Aorta (tissue), 5 donors: ENCODE results near the gene RALB. TPM values are rescaled to one million over a fixed set of nuclear protein-coding genes. Genes with fewer than 3 reads are reported as not detected.

Source experiments
- ATAC-seq: fragments of 200-7000 bp; cut with Tn5 transposase; one replicate; pipeline ENCODE4 v1.9.1; 2022; ENCODE audit warnings: moderate library complexity; ENCODE audit not compliant: low FRiP score
- DNase-seq, 2 donors: peaks; one replicate each; pipeline ENCODE4 v3.0.0-alpha.2; 2020
- H3K27ac ChIP-seq, 2 donors: one replicate each; pipeline ENCODE4 v1.5.1; 2013; ENCODE audit warnings: low read length in 2 of 2, mild to moderate bottlenecking in 2 of 2, moderate library complexity in 2 of 2, control low read depth in 1 of 2, inconsistent platforms in 1 of 2, low read depth in 1 of 2
- H3K27me3 ChIP-seq, 2 donors: one replicate each; pipeline ENCODE4 v1.6.1; 2013; ENCODE audit warnings: control low read depth in 1 of 2, low read length in 1 of 2, mild to moderate bottlenecking in 1 of 2, moderate library complexity in 1 of 2; ENCODE audit not compliant: insufficient read depth in 2 of 2, control insufficient read depth in 1 of 2
- H3K36me3 ChIP-seq, 2 donors: one replicate each; pipeline ENCODE4 v1.6.1; 2013; ENCODE audit warnings: control low read depth in 1 of 2, low read length in 1 of 2, mild to moderate bottlenecking in 1 of 2; ENCODE audit not compliant: insufficient read depth in 2 of 2, control insufficient read depth in 1 of 2
- H3K4me1 ChIP-seq, 2 donors: one replicate each; pipeline ENCODE4 v1.6.1; 2013; ENCODE audit warnings: low read length in 2 of 2, control low read depth in 1 of 2, mild to moderate bottlenecking in 1 of 2, moderate library complexity in 1 of 2; ENCODE audit not compliant: insufficient read depth in 2 of 2, control insufficient read depth in 1 of 2
- H3K4me3 ChIP-seq, 2 donors: one replicate each; pipeline ENCODE4 v1.5.1; 2013; ENCODE audit warnings: low read length in 2 of 2, control low read depth in 1 of 2, mild to moderate bottlenecking in 1 of 2
- H3K9me3 ChIP-seq: one replicate; pipeline ENCODE4 v1.6.1; 2013; ENCODE audit warnings: mild to moderate bottlenecking, low read length; ENCODE audit not compliant: control insufficient read depth
- WGBS, 2 donors: extraction: QIAGEN DNeasy Blood & Tissue Kit; methylation state at CpG; one replicate each; pipeline ENCODE4 v1.1.7; 2013; 5-methylcytosine and 5-hydroxymethylcytosine counted together
- intact Hi-C, 2 donors: fragments of 100-400 bp; cut with DNase I; formaldehyde crosslinking; loops; one replicate each; pipeline versions ENCODE4 v1.14.2 to v1.15.0; 2022
- polyA plus RNA-seq, 2 donors: library from polyadenylated mRNA; stranded (reverse); fragments of 200-250 nt; gene quantifications; one replicate each; pipeline ENCODE4 v1.2.3, GENCODE V29; 2013
- total RNA-seq, 2 donors: library from RNA; stranded (reverse); fragmentation: NEBNext Ultra II Directional; extraction: Animal tissue kit (Norgen Biotek cat#: 25700); gene quantifications; one replicate each; pipeline ENCODE4 v1.2.1, GENCODE V29; 2021
- donor health status: healthy with polysubstance abuse.
- donor health status: Bipolar disorder and iron deficiency.
- donor health status: DM: no; HTN: no; CAD: no.
- donor health status: DM: no; HTN: no; CAD: no.
- donor health status: DM: yes; HTN: yes; CAD: no.

RALB gene
- total and polyA plus RNA-seq, 4 donors = 43.3 to 80.3 (median 50.1) TPM

GRCh38 chr2:120277505-120278205, 25.0 kb downstream of the RALB start:
- intact Hi-C loops = no loop called here
- no peaks in the 10 kb centered on the region for H3K4me1 ChIP-seq
- ATAC-seq (no peak), DNase-seq (no peak)
- no peaks in the 10 kb centered on the region for H3K27me3 ChIP-seq
- H3K4me3 ChIP-seq = no peak overlapping the region
- 89 to 97% methylated on average over 19 of the region's 19 CpGs for WGBS, 2 donors
- H3K27ac ChIP-seq = no peak overlapping the region
- H3K9me3 ChIP-seq = no peaks in the 10 kb centered on the region
- peaks cover 0 to 3% of the 10 kb centered on the region in 2 donors for H3K36me3 ChIP-seq

DNA sequence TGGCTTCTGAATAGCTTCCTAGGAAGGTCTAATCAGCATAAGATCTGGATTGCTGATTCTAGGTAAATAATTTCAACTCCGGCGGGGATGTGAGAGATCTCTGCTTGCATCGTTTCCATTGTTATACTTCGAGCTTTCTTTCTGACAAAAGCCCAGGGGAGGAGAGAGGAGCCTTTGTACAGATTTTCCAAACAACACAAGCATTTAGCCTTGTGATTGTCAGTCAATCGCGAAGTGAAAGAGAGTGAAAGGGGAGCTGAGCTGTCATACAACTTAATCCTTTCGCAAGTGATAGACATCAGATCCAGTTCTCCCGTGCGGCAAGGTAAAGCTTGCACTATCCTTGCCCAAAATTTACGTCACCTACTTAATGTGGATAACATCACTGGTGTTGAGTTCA, 26.2 kb downstream of the RALB start:
- DNase-seq (no peak), ATAC-seq (no peak)
- Histone ChIP-seq H3K9me3 (no peaks in the 10 kb centered on the region), H3K27me3 (no peaks in the 10 kb centered on the region), H3K4me3 (no peak overlapping the region), H3K27ac (no peak overlapping the region), H3K36me3 (peaks cover 0 to 3% of the 10 kb centered on the region in 2 donors), H3K4me1 (no peaks in the 10 kb centered on the region)
- 93 to 94% methylated on average over 10 of the region's 10 CpGs for WGBS, 2 donors
- intact Hi-C loops = no loop called here

- Histone ChIP-seq H3K4me3 (no peak overlapping the region), H3K27ac (no peak overlapping the region), H3K27me3 (no peaks in the 10 kb centered on the region), H3K4me1 (no peaks in the 10 kb centered on the region), H3K9me3 (no peaks in the 10 kb centered on the region), H3K36me3 (peaks cover 0 to 3% of the 10 kb centered on the region in 2 donors)
- intact Hi-C loops = no loop called here
- DNase-seq (no peak), ATAC-seq (no peak)
- WGBS, 2 donors = 95 to 97% methylated on average over 14 of the region's 14 CpGs
Measured at GRCh38 chr2:120279708-120280107, 27.1 kb downstream of the RALB start.

- Histone ChIP-seq H3K9me3 (no peaks in the 10 kb centered on the region), H3K36me3 (peaks cover 0 to 3% of the 10 kb centered on the region in 2 donors), H3K27ac (no peak overlapping the region), H3K27me3 (no peaks in the 10 kb centered on the region), H3K4me1 (no peaks in the 10 kb centered on the region), H3K4me3 (no peak overlapping the region)
- DNase-seq (no peak), ATAC-seq (no peak)
- WGBS, 2 donors = 11 to 13% methylated on average over 4 of the region's 4 CpGs
- intact Hi-C loops = no loop called here
Measured at GRCh38 chr2:120283649-120284048, 31.0 kb downstream of the RALB start.

- no peaks in the 10 kb centered on the region for H3K36me3 ChIP-seq
- ATAC-seq = no peak
- 88 to 97% methylated on average over 6 of the region's 6 CpGs for WGBS, 2 donors
Measured at GRCh38 chr2:120285056-120285455, 32.4 kb downstream of the RALB start.

GRCh38 chr2:120287183-120288015, 34.7 kb downstream of the RALB start:
- ATAC-seq = no peak

More at GRCh38 chr2:120285056-120285455, 32.4 kb downstream of the RALB start:
- no peaks in the 10 kb centered on the region for H3K4me1 ChIP-seq
- intact Hi-C loops = no loop called here
- H3K27ac ChIP-seq = no peak overlapping the region
- DNase-seq = no peak
- H3K4me3 ChIP-seq = no peak overlapping the region
- no peaks in the 10 kb centered on the region for H3K9me3 ChIP-seq
- no peaks in the 10 kb centered on the region for H3K27me3 ChIP-seq

GRCh38 chr2:120288016-120288373, 35.3 kb downstream of the RALB start:
- H3K36me3 ChIP-seq = peaks cover 0 to 4% of the 10 kb centered on the region in 2 donors
- intact Hi-C loops = no loop called here
- no peaks in the 10 kb centered on the region for H3K27me3 ChIP-seq
- no peak overlapping the region for H3K4me3 ChIP-seq
- H3K4me1 ChIP-seq = no peaks in the 10 kb centered on the region
- no peak overlapping the region for H3K27ac ChIP-seq
- ATAC-seq = no peak
- DNase-seq = no peak
- 99 to 100% methylated on average over 1 of the region's 1 CpG for WGBS, 2 donors
- no peaks in the 10 kb centered on the region for H3K9me3 ChIP-seq

More at GRCh38 chr2:120287183-120288015, 34.7 kb downstream of the RALB start:
- WGBS, 2 donors = 84% methylated on average over 8 of the region's 8 CpGs
- Histone ChIP-seq H3K4me3 (no peak overlapping the region), H3K27me3 (no peaks in the 10 kb centered on the region), H3K4me1 (no peaks in the 10 kb centered on the region), H3K9me3 (no peaks in the 10 kb centered on the region), H3K36me3 (peaks cover 0 to 4% of the 10 kb centered on the region in 2 donors), H3K27ac (no peak overlapping the region)
- DNase-seq = no peak
- intact Hi-C loops = no loop called here

DNA sequence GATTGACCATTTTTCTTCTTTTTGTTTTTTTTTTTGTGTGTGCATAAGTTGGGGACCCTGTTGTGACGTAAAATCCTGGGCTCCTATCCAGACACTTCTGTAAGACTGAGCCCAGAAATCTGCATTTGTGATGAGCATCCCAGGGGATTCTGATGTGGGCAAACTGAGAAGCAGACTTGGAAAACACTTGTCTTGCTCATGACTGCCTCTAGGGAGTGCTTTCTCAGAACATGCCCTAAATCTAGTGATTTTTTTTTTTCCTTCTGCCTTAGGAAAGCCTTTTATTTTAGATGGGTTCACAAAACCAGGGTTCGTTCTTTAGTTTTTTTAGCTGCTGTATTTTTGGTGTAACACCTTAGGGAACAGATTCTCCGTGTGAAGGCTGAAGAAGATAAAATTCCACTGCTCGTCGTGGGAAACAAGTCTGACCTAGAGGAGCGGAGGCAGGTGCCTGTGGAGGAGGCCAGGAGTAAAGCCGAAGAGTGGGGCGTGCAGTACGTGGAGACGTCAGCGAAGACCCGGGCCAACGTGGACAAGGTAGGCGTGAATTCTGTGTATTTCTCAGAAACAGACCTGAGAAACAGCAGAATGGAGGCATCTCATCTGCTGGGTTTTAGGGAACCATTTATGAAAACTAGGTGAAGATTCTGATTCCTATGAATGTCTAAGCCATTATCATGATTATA, 36.7 kb downstream of the RALB start:
- peaks cover 3 to 4% of the 10 kb centered on the region in 2 donors for H3K36me3 ChIP-seq
- 94 to 97% methylated on average over 14 of the region's 14 CpGs for WGBS, 2 donors
- no peak overlapping the region for H3K4me3 ChIP-seq
- no peak for ATAC-seq
- H3K27me3 ChIP-seq = no peaks in the 10 kb centered on the region
- no peaks in the 10 kb centered on the region for H3K9me3 ChIP-seq
- H3K27ac ChIP-seq = no peak overlapping the region
- intact Hi-C loops = no loop called here
- no peak for DNase-seq
- no peaks in the 10 kb centered on the region for H3K4me1 ChIP-seq
